Measurements from ENCODE around the gene TTC7B. TPM values are rescaled to one million over a fixed set of nuclear protein-coding genes. Genes with fewer than 3 reads are reported as not detected.

Gene TTC7B
- polyA plus RNA-seq, 1 donor (not counting 4 experiments of a cell fraction or from before 2014, with no cell fraction given) = 21.4 TPM

DNA sequence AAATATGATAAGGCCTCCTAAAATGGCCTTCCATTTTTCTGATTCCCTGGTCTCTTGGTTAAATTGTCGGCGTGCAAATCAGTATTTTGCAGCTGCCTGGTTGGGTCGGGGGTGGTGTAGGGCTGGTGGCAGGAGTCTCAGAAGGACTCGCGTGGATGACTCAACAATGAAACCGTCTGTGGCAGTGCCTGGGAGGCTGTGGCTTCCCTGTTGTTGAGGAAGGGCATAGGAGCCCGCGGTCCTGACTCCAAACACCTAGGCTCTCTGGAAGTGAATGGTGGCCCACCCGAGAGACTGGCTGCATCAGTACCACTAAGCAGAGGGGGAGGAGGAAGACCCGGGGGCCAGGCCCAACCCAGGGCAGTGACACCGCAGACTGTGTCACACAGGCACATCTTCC is 207.9 kb downstream of the TTC7B start:
- no peaks in the 10 kb centered on the region for H3K27me3 ChIP-seq (ENCODE audit: control insufficient read depth, extremely low read depth, insufficient read depth, low read length)
- H3K27ac ChIP-seq (ENCODE audit: control insufficient read depth, insufficient read depth, low read length) = no peak overlapping the region
- no peak overlapping the region for H3K4me3 ChIP-seq (ENCODE audit: control insufficient read depth in 2 of 3, extremely low read depth in 1 of 3, insufficient read depth in 2 of 3, low read depth in 1 of 3, low read length in 3 of 3)
- peaks cover 0 to 1% of the 10 kb centered on the region in 2 experiments for H3K36me3 ChIP-seq (ENCODE audit: control insufficient read depth in 2 of 2, extremely low read depth in 1 of 2, insufficient read depth in 2 of 2, low read length in 2 of 2)
- dilution Hi-C loops (cut with MboI; ENCODE audit: extremely low pct_ligation_motif_present, low sequenced_read_pairs) = no loop called here
- H3K79me2 ChIP-seq (ENCODE audit: control insufficient read depth, insufficient read depth, low read length) = no peaks in the 10 kb centered on the region
- no peaks in the 10 kb centered on the region for H3K9me1 ChIP-seq (ENCODE audit: control insufficient read depth, extremely low read depth, insufficient read depth, low read length)
- no peaks in the 10 kb centered on the region for H3K4me1 ChIP-seq (ENCODE audit: control insufficient read depth, extremely low read depth, insufficient read depth, low read length)
- no peaks in the 10 kb centered on the region for H3K9me3 ChIP-seq (ENCODE audit: control insufficient read depth, low read depth, low read length)
- no peak overlapping the region for H2AFZ ChIP-seq (ENCODE audit: control insufficient read depth, low read length)
- H3K9ac ChIP-seq (ENCODE audit: control insufficient read depth, extremely low read depth, insufficient read depth, low read length) = no peak overlapping the region
- FAIRE-seq (no peak), DNase-seq (ENCODE audit: low read depth, low spot score) (no peak)
- H3K4me2 ChIP-seq (ENCODE audit: control insufficient read depth, extremely low read depth, insufficient read depth, low read depth, low read length) = no peak overlapping the region
- TF ChIP-seq, protein P1, sequence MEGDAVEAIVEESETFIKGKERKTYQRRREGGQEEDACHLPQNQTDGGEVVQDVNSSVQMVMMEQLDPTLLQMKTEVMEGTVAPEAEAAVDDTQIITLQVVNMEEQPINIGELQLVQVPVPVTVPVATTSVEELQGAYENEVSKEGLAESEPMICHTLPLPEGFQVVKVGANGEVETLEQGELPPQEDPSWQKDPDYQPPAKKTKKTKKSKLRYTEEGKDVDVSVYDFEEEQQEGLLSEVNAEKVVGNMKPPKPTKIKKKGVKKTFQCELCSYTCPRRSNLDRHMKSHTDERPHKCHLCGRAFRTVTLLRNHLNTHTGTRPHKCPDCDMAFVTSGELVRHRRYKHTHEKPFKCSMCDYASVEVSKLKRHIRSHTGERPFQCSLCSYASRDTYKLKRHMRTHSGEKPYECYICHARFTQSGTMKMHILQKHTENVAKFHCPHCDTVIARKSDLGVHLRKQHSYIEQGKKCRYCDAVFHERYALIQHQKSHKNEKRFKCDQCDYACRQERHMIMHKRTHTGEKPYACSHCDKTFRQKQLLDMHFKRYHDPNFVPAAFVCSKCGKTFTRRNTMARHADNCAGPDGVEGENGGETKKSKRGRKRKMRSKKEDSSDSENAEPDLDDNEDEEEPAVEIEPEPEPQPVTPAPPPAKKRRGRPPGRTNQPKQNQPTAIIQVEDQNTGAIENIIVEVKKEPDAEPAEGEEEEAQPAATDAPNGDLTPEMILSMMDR (optimal IDR thresholded peaks at IDR 0.05 in 1 of 3, IDR thresholded peaks at IDR 0.05 in 1 of 3, conservative IDR thresholded peaks at IDR 0.05 in 1 of 3; ENCODE audit: extremely low read depth in 1 of 3, insufficient read depth in 2 of 3, low read length in 3 of 3) = no peak
- no peak for TF ChIP-seq EZH2 (IDR thresholded peaks at IDR 0.05; ENCODE audit: low read length)
- H4K20me1 ChIP-seq (ENCODE audit: control insufficient read depth, extremely low read depth, insufficient read depth, low read length) = no peaks in the 10 kb centered on the region

DNA sequence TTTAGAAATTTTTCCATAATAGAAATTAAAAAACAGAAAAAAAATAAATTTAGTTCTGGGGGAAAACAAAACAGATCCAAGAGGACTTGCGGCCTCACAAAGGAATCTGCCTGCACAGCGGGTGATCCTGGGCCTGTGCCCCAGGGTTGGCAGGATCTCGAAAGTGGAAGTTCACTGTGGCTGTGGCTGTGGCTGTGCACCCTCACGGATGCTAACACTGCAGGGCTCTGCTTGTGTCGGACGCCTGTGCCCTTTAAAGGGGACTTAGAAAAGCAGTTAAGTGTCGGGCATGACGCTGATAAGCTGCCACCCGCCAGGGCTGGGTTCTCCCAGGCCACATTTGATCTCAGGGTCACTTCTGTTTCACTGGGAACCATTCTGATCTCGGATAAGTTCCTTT is 209.1 kb downstream of the TTC7B start:
- DNase-seq (ENCODE audit: low read depth, low spot score) (no peak), FAIRE-seq (no peak)
- dilution Hi-C loops (cut with MboI; ENCODE audit: extremely low pct_ligation_motif_present, low sequenced_read_pairs) = no loop called here
- H3K27ac ChIP-seq (ENCODE audit: control insufficient read depth, insufficient read depth, low read length) = no peak overlapping the region
- no peak overlapping the region for H2AFZ ChIP-seq (ENCODE audit: control insufficient read depth, low read length)
- no peak overlapping the region for H3K4me3 ChIP-seq (ENCODE audit: control insufficient read depth in 2 of 3, extremely low read depth in 1 of 3, insufficient read depth in 2 of 3, low read depth in 1 of 3, low read length in 3 of 3)
- no peaks in the 10 kb centered on the region for H4K20me1 ChIP-seq (ENCODE audit: control insufficient read depth, extremely low read depth, insufficient read depth, low read length)
- no peaks in the 10 kb centered on the region for H3K9me1 ChIP-seq (ENCODE audit: control insufficient read depth, extremely low read depth, insufficient read depth, low read length)
- no peaks in the 10 kb centered on the region for H3K4me1 ChIP-seq (ENCODE audit: control insufficient read depth, extremely low read depth, insufficient read depth, low read length)
- no peaks in the 10 kb centered on the region for H3K27me3 ChIP-seq (ENCODE audit: control insufficient read depth, extremely low read depth, insufficient read depth, low read length)
- H3K36me3 ChIP-seq (ENCODE audit: control insufficient read depth in 2 of 2, extremely low read depth in 1 of 2, insufficient read depth in 2 of 2, low read length in 2 of 2) = peaks cover 0 to 1% of the 10 kb centered on the region in 2 experiments
- H3K79me2 ChIP-seq (ENCODE audit: control insufficient read depth, insufficient read depth, low read length) = no peaks in the 10 kb centered on the region
- H3K4me2 ChIP-seq (ENCODE audit: control insufficient read depth, extremely low read depth, insufficient read depth, low read depth, low read length) = no peak overlapping the region
- no peak for TF ChIP-seq EZH2 (IDR thresholded peaks at IDR 0.05; ENCODE audit: low read length)
- TF ChIP-seq, protein P1 (optimal IDR thresholded peaks at IDR 0.05 in 1 of 3, IDR thresholded peaks at IDR 0.05 in 1 of 3, conservative IDR thresholded peaks at IDR 0.05 in 1 of 3; ENCODE audit: extremely low read depth in 1 of 3, insufficient read depth in 2 of 3, low read length in 3 of 3) = no peak
- H3K9me3 ChIP-seq (ENCODE audit: control insufficient read depth, low read depth, low read length) = no peaks in the 10 kb centered on the region
- no peak overlapping the region for H3K9ac ChIP-seq (ENCODE audit: control insufficient read depth, extremely low read depth, insufficient read depth, low read length)

Data from keratinocyte (primary cell).